ENCODE measurements around the gene PAGR1.
"Not testable (repeated sequence)": the region's sequence is repeated elsewhere in the genome, so short reads cannot be mapped to it uniquely, and the experiment has no call there.

PAGR1 gene

GRCh38 chr16:29791845-29792807 lies 23.8 kb upstream of the PAGR1 start:
- peak overlapping the region in 1 of 5 donors; percentile 13 for H3K4me3 ChIP-seq (ENCODE audit: low read depth in 1 of 5, low read length in 5 of 5)
- H3K27ac ChIP-seq (ENCODE audit: low read depth, low read length), result no peak overlapping the region
- no peaks in the 10 kb centered on the region for H3K9me3 ChIP-seq (ENCODE audit: control insufficient read depth in 5 of 5, low read length in 5 of 5)
- peaks cover 0 to 7% (median 4%) of the 10 kb centered on the region in 5 donors for H3K36me3 ChIP-seq (ENCODE audit: control insufficient read depth in 5 of 5, insufficient read depth in 5 of 5, low read length in 5 of 5)
- no peaks in the 10 kb centered on the region for H3K27me3 ChIP-seq (ENCODE audit: control insufficient read depth in 5 of 5, insufficient read depth in 4 of 5, low read length in 5 of 5)
- H3K4me1 ChIP-seq (ENCODE audit: control insufficient read depth in 5 of 5, insufficient read depth in 5 of 5, low read length in 5 of 5), result peaks cover 0 to 22% (median 21%) of the 10 kb centered on the region in 5 donors
- H3K9ac ChIP-seq (ENCODE audit: low read length in 5 of 5), result peak overlapping the region in 1 of 5 donors; percentile 62

- not testable (repeated sequence) for H3K9me3 ChIP-seq (ENCODE audit: control insufficient read depth in 5 of 5, low read length in 5 of 5); H3K27me3 ChIP-seq (ENCODE audit: control insufficient read depth in 5 of 5, insufficient read depth in 4 of 5, low read length in 5 of 5); H3K9ac ChIP-seq (ENCODE audit: low read length in 5 of 5); H3K27ac ChIP-seq (ENCODE audit: low read depth, low read length); H3K4me3 ChIP-seq (ENCODE audit: low read depth in 1 of 5, low read length in 5 of 5)
- peaks cover 0 to 22% (median 21%) of the 10 kb centered on the region in 5 donors for H3K4me1 ChIP-seq (ENCODE audit: control insufficient read depth in 5 of 5, insufficient read depth in 5 of 5, low read length in 5 of 5)
- peaks cover 3 to 16% (median 13%) of the 10 kb centered on the region in 5 donors for H3K36me3 ChIP-seq (ENCODE audit: control insufficient read depth in 5 of 5, insufficient read depth in 5 of 5, low read length in 5 of 5)
These were observed 22.8 kb upstream of the PAGR1 start for GRCh38 chr16:29793153-29793552.

DNA sequence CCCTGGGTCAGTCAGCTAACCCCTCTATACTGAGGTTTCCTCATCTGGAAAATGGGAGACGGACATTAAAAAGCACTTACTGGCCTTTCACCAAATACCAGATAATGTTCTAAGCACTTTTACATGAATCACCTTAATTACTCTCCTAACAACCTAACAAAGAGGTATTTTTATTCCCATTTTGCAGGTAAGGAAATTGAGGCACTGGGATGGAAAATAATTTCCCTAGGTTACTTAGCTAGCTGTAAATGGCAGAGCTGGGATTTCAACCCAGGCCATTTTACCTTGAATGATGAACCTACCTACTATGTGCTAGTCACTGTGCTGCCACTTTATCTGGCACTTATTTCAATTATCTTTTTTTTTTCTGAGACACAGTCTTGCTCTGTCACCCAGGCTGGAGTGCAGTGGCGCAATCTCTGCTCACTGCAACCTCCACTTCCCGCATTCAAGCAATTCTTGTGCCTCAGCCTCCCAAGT lies 21.7 kb upstream of the PAGR1 start:
- Histone ChIP-seq H3K4me1 (ENCODE audit: control insufficient read depth in 5 of 5, insufficient read depth in 5 of 5, low read length in 5 of 5) (peaks cover 0 to 22% (median 21%) of the 10 kb centered on the region in 5 donors), H3K27me3 (ENCODE audit: control insufficient read depth in 5 of 5, insufficient read depth in 4 of 5, low read length in 5 of 5) (no peaks in the 10 kb centered on the region), H3K9me3 (ENCODE audit: control insufficient read depth in 5 of 5, low read length in 5 of 5) (no peaks in the 10 kb centered on the region), H3K36me3 (ENCODE audit: control insufficient read depth in 5 of 5, insufficient read depth in 5 of 5, low read length in 5 of 5) (peaks cover 3 to 27% (median 24%) of the 10 kb centered on the region in 5 donors), H3K4me3 (ENCODE audit: low read depth in 1 of 5, low read length in 5 of 5) (no peak overlapping the region), H3K27ac (ENCODE audit: low read depth, low read length) (no peak overlapping the region), H3K9ac (ENCODE audit: low read length in 5 of 5) (no peak overlapping the region)

- H3K36me3 ChIP-seq (ENCODE audit: control insufficient read depth in 5 of 5, insufficient read depth in 5 of 5, low read length in 5 of 5), result peaks cover 3 to 36% (median 26%) of the 10 kb centered on the region in 5 donors
- no peaks in the 10 kb centered on the region for H3K27me3 ChIP-seq (ENCODE audit: control insufficient read depth in 5 of 5, insufficient read depth in 4 of 5, low read length in 5 of 5)
- peaks cover 3 to 17% (median 15%) of the 10 kb centered on the region in 5 donors for H3K4me1 ChIP-seq (ENCODE audit: control insufficient read depth in 5 of 5, insufficient read depth in 5 of 5, low read length in 5 of 5)
- no peak overlapping the region for H3K9ac ChIP-seq (ENCODE audit: low read length in 5 of 5)
- H3K9me3 ChIP-seq (ENCODE audit: control insufficient read depth in 5 of 5, low read length in 5 of 5), result no peaks in the 10 kb centered on the region
- no peak overlapping the region for H3K4me3 ChIP-seq (ENCODE audit: low read depth in 1 of 5, low read length in 5 of 5)
- no peak overlapping the region for H3K27ac ChIP-seq (ENCODE audit: low read depth, low read length)
These were observed 13.5 kb upstream of the PAGR1 start for GRCh38 chr16:29802416-29802935.

DNA sequence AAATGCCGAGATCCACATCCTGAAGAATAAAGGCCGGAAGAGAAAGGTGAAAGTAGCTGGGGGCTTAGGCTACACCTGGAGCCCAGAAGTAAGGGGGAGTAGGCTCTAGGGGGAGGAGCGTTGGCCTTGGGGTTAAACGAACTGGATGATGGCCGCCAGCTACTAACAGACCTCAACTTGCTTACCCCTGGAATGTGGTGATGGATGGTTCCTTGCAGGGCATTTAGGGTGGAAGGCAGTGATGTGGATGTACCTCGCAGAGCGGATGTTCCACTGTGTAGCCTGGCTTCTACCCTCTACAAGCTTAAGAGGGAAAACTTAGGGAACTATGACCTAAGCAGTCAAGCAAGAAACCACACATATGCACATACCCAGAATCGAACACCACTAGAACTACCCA lies 11.9 kb upstream of the PAGR1 start:
- H3K9me3 ChIP-seq (ENCODE audit: control insufficient read depth in 5 of 5, low read length in 5 of 5), result no peaks in the 10 kb centered on the region
- H3K27ac ChIP-seq (ENCODE audit: low read depth, low read length), result peak overlapping the region; percentile 88
- H3K4me3 ChIP-seq (ENCODE audit: low read depth in 1 of 5, low read length in 5 of 5), result no peak overlapping the region
- H3K9ac ChIP-seq (ENCODE audit: low read length in 5 of 5), result peak overlapping the region in 2 of 5 donors; percentile 63 to 87
- no peaks in the 10 kb centered on the region for H3K27me3 ChIP-seq (ENCODE audit: control insufficient read depth in 5 of 5, insufficient read depth in 4 of 5, low read length in 5 of 5)
- H3K4me1 ChIP-seq (ENCODE audit: control insufficient read depth in 5 of 5, insufficient read depth in 5 of 5, low read length in 5 of 5), result peaks cover 3 to 33% (median 30%) of the 10 kb centered on the region in 5 donors
- peaks cover 0 to 27% (median 19%) of the 10 kb centered on the region in 5 donors for H3K36me3 ChIP-seq (ENCODE audit: control insufficient read depth in 5 of 5, insufficient read depth in 5 of 5, low read length in 5 of 5)

GRCh38 chr16:29804455-29805231 lies 11.3 kb upstream of the PAGR1 start:
- Histone ChIP-seq H3K27ac (ENCODE audit: low read depth, low read length) (peak overlapping the region; percentile 88), H3K36me3 (ENCODE audit: control insufficient read depth in 5 of 5, insufficient read depth in 5 of 5, low read length in 5 of 5) (peaks cover 0 to 25% (median 17%) of the 10 kb centered on the region in 5 donors), H3K4me1 (ENCODE audit: control insufficient read depth in 5 of 5, insufficient read depth in 5 of 5, low read length in 5 of 5) (peaks cover 3 to 38% (median 34%) of the 10 kb centered on the region in 5 donors), H3K4me3 (ENCODE audit: low read depth in 1 of 5, low read length in 5 of 5) (peak overlapping the region; percentile 73 to 97 (median 90)), H3K9ac (ENCODE audit: low read length in 5 of 5) (peak overlapping the region; percentile 63 to 97 (median 87)), H3K27me3 (ENCODE audit: control insufficient read depth in 5 of 5, insufficient read depth in 4 of 5, low read length in 5 of 5) (no peaks in the 10 kb centered on the region), H3K9me3 (ENCODE audit: control insufficient read depth in 5 of 5, low read length in 5 of 5) (no peaks in the 10 kb centered on the region)

- Histone ChIP-seq H3K36me3 (ENCODE audit: control insufficient read depth in 5 of 5, insufficient read depth in 5 of 5, low read length in 5 of 5) (peaks cover 0 to 27% (median 20%) of the 10 kb centered on the region in 5 donors), H3K9me3 (ENCODE audit: control insufficient read depth in 5 of 5, low read length in 5 of 5) (no peaks in the 10 kb centered on the region), H3K9ac (ENCODE audit: low read length in 5 of 5) (peak overlapping the region; percentile 63 to 97 (median 87)), H3K27me3 (ENCODE audit: control insufficient read depth in 5 of 5, insufficient read depth in 4 of 5, low read length in 5 of 5) (no peaks in the 10 kb centered on the region), H3K27ac (ENCODE audit: low read depth, low read length) (peak overlapping the region; percentile 88), H3K4me3 (ENCODE audit: low read depth in 1 of 5, low read length in 5 of 5) (peak overlapping the region; percentile 73 to 97 (median 90)), H3K4me1 (ENCODE audit: control insufficient read depth in 5 of 5, insufficient read depth in 5 of 5, low read length in 5 of 5) (peaks cover 3 to 46% (median 42%) of the 10 kb centered on the region in 5 donors)
These were observed 10.5 kb upstream of the PAGR1 start for GRCh38 chr16:29805232-29806098.

DNA sequence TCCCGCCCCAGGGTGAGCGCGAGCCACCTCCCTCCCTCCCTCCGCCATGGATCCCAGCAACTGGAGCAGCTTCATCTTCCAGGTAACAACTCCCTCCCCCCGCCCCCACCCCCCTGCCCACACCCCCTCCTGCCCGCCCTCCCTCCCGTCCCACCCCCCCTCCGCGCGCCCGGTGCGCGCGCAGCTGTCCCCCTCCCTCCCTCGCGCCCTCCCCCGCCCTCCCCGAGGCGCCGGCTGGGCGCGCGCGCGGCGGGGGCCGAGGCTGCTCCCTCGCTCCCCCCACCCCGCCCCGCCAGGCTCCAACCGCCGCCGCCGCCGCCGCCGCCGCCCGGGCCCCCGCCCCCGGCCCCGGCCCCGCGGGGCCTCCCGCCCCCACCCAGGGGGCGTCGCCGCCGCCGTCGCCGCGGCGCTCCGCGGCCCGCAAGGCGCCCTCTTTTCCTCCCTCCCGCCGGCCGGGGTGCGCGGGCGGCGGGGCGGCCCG lies 9.8 kb upstream of the PAGR1 start, which contains the start of gene MAZ:
TSS of gene MAZ (plus strand) at position 431 of the 481 bp plus-strand sequence. CDS start 173 bp downstream, outside the sequence.
- H3K27me3 ChIP-seq (ENCODE audit: control insufficient read depth in 5 of 5, insufficient read depth in 4 of 5, low read length in 5 of 5), result no peaks in the 10 kb centered on the region
- H3K4me1 ChIP-seq (ENCODE audit: control insufficient read depth in 5 of 5, insufficient read depth in 5 of 5, low read length in 5 of 5), result peaks cover 3 to 53% (median 48%) of the 10 kb centered on the region in 5 donors
- peak within 1 kb of the TSS in 4 of 5 donors; percentile 70 to 97 (median 90) for H3K4me3 ChIP-seq (ENCODE audit: low read depth in 1 of 5, low read length in 5 of 5)
- peaks cover 0 to 22% (median 18%) of the 10 kb centered on the region in 5 donors for H3K36me3 ChIP-seq (ENCODE audit: control insufficient read depth in 5 of 5, insufficient read depth in 5 of 5, low read length in 5 of 5)
- peak within 1 kb of the TSS in 4 of 5 donors; percentile 75 to 96 (median 82) for H3K9ac ChIP-seq (ENCODE audit: low read length in 5 of 5)
- no peaks in the 10 kb centered on the region for H3K9me3 ChIP-seq (ENCODE audit: control insufficient read depth in 5 of 5, low read length in 5 of 5)
- peak within 1 kb of the TSS; percentile 88 for H3K27ac ChIP-seq (ENCODE audit: low read depth, low read length)

Measured in subcutaneous abdominal adipose tissue (tissue), 5 donors.